Body of pancreas (tissue), 4 donors: ENCODE results near the gene CYP2C9. TPM values are rescaled to one million over a fixed set of nuclear protein-coding genes. Genes with fewer than 3 reads are reported as not detected.
A peak's percentile ranks its signal among the peaks of the same experiment; 100 is the strongest.

Experiments
- ATAC-seq: fragments of 150-250 bp; one replicate; pipeline ENCODE4 v1.9.1; 2016
- DNase-seq, 4 donors: peaks; one replicate each; pipeline ENCODE4 v3.0.0-alpha.2; 2019
- H3K27ac ChIP-seq, 4 donors: fragments of 200-600 bp; sonication (generic); 1 replicate in 3 of 4; 2 replicates in 1 of 4; pipeline versions ENCODE4 v1.5.1 to v1.6.1; 2016 to 2019; ENCODE audit warnings: mild to moderate bottlenecking in 1 of 4, mixed read lengths in 1 of 4, moderate library complexity in 1 of 4
- H3K27me3 ChIP-seq, 2 donors: fragments of 200-600 bp; sonication (generic); one replicate each; pipeline ENCODE4 v1.6.0; 2016; ENCODE audit warnings: mild to moderate bottlenecking in 1 of 2
- H3K36me3 ChIP-seq, 2 donors: fragments of 200-600 bp; sonication (generic); replicated peaks in 1 of 2; 2 replicates each; pipeline ENCODE4 v1.5.1; 2016; ENCODE audit warnings: low read depth in 2 of 2; ENCODE audit not compliant: insufficient read depth in 1 of 2
- H3K4me1 ChIP-seq: fragments of 200-600 bp; sonication (generic); one replicate; pipeline ENCODE4 v1.6.0; 2016
- H3K4me3 ChIP-seq, 2 donors: fragments of 200-600 bp; sonication (generic); 1 replicate in 1 of 2; 2 replicates in 1 of 2; pipeline ENCODE4 v1.5.1; 2016 to 2019
- H3K9me3 ChIP-seq, 3 donors: fragments of 200-600 bp; sonication (generic); 1 replicate in 2 of 3; 2 replicates in 1 of 3; pipeline ENCODE4 v1.5.1; 2016
- POLR2A ChIP-seq, 3 donors: fragments of 450-650 bp; IDR thresholded peaks; one replicate each; pipeline ENCODE4 v1.6.1; 2016; ENCODE audit warnings: antibody characterized with exemption in 3 of 3, mild to moderate bottlenecking in 2 of 3
- WGBS, 2 donors: methylation state at CpG; one replicate each; pipeline ENCODE4 v1.1.5; 2017; 5-methylcytosine and 5-hydroxymethylcytosine counted together
- intact Hi-C: fragments of 100-400 bp; cut with DNase I; formaldehyde crosslinking; loops from one replicate; pipeline ENCODE4 v1.15.1; 2023
- total RNA-seq, 2 donors: library from RNA; depleted of rRNA; stranded (reverse); fragments of >200 nt; gene quantifications; one replicate each; pipeline ENCODE4 v1.1.0, GENCODE V29; 2016
- TF ChIP-seq, protein P1 (sequence below), 7 experiments: fragments of 450-650 bp in 4 of 7; fragments of 200-600 bp in 3 of 7; sonication (generic) in 3 of 7; IDR thresholded peaks; one replicate each; pipeline ENCODE4 v1.5.1; 2016 to 2019; ENCODE audit warnings: antibody characterized with exemption in 7 of 7

CYP2C9 gene
- total RNA-seq, 2 donors from 2014 or later = 1.6 TPM; not detected in 1

DNA sequence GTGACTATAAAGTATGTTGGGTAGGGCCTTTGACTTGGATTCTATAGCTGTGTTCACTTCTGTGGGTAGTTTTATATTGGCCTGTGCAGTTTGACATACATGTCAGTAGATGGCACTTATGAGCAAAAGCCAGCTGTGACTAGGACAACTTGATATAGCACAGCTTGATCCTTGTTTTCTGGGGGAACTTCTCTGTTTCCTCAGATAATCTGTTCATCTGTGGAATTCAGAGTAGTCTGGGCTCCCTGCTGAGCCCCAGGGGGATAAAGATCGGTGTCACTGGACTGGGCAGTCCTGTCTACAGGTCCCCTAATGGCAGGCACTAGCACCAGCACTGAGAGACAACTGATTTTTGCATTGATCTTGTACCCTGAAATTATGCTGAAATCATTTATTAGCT is 25.4 kb downstream of the CYP2C9 start:
- 0% methylated on average over 1 of the region's 1 CpG for WGBS, 2 donors
- DNase-seq (peak; percentile 13 to 32 (median 22)), ATAC-seq (peak; percentile 82)

DNA sequence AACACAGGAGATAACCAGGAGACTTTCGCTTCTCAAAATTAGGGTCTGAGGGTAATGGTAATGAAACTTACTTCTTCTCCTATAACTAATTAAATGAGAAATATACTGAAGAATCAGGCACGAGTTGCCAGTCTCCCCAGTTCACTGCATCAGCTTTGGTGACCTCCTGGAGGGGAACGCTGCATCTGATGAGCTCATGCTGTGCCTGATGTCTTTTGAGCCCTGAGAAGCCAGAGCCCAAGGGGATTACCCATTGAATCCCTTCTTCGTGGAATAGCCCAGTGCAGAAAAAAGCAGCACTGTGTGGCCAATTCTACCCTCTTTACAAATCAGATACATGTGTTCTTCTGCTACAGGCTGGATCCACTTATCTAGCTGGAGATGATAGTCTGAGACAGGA is 45.1 kb downstream of the CYP2C9 start:
- TF ChIP-seq, protein P1, sequence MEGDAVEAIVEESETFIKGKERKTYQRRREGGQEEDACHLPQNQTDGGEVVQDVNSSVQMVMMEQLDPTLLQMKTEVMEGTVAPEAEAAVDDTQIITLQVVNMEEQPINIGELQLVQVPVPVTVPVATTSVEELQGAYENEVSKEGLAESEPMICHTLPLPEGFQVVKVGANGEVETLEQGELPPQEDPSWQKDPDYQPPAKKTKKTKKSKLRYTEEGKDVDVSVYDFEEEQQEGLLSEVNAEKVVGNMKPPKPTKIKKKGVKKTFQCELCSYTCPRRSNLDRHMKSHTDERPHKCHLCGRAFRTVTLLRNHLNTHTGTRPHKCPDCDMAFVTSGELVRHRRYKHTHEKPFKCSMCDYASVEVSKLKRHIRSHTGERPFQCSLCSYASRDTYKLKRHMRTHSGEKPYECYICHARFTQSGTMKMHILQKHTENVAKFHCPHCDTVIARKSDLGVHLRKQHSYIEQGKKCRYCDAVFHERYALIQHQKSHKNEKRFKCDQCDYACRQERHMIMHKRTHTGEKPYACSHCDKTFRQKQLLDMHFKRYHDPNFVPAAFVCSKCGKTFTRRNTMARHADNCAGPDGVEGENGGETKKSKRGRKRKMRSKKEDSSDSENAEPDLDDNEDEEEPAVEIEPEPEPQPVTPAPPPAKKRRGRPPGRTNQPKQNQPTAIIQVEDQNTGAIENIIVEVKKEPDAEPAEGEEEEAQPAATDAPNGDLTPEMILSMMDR (IDR thresholded peaks at IDR 0.05) = no peak
- TF ChIP-seq POLR2A (IDR thresholded peaks at IDR 0.05) = no peak
- 56 to 63% methylated on average over 4 of the region's 4 CpGs for WGBS, 2 donors
- Histone ChIP-seq H3K4me3 (no peak overlapping the region), H3K27me3 (no peaks in the 10 kb centered on the region), H3K27ac (no peak overlapping the region), H3K36me3 (no peaks in the 10 kb centered on the region), H3K4me1 (no peaks in the 10 kb centered on the region), H3K9me3 (no peaks in the 10 kb centered on the region)
- DNase-seq (no peak), ATAC-seq (no peak)
- intact Hi-C loops = no loop called here

More for the DNA sequence above, 25.4 kb downstream of the CYP2C9 start:
- no peak overlapping the region for H3K27ac ChIP-seq
- H3K27me3 ChIP-seq = no peaks in the 10 kb centered on the region
- H3K4me3 ChIP-seq = no peak overlapping the region
- no peaks in the 10 kb centered on the region for H3K9me3 ChIP-seq
- H3K4me1 ChIP-seq = peaks cover 11% of the 10 kb centered on the region
- no peaks in the 10 kb centered on the region for H3K36me3 ChIP-seq
- TF ChIP-seq, protein P1 (IDR thresholded peaks at IDR 0.05) = peak; percentile 41 to 74 (median 64)
- TF ChIP-seq POLR2A (IDR thresholded peaks at IDR 0.05) = no peak
- intact Hi-C loops = no loop called here

DNA sequence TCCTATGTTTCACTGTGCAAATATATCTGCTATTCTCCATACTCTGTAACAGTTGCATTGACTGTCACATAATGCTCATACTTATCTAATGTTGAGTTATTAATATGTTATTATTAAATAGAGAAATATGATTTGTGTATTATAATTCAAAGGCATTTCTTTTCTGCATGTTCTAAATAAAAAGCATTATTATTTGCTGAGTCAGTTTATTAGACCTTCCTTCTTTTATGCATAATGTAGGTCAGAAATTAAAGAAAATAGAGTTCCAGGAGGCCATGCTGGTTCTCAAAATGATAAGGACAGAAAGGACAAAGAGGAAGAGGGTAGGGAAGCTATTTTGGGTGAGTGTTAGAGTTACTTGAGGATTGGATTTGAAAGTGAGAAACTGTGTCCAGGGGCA is 50.7 kb downstream of the CYP2C9 start:
- H3K9me3 ChIP-seq = no peaks in the 10 kb centered on the region
- ATAC-seq = no peak
- no peak for DNase-seq
- intact Hi-C loops = no loop called here
- no peaks in the 10 kb centered on the region for H3K36me3 ChIP-seq
- no peak overlapping the region for H3K27ac ChIP-seq
- no peaks in the 10 kb centered on the region for H3K27me3 ChIP-seq
- H3K4me1 ChIP-seq = no peaks in the 10 kb centered on the region
- no peak overlapping the region for H3K4me3 ChIP-seq
- no peak for TF ChIP-seq POLR2A (IDR thresholded peaks at IDR 0.05)
- TF ChIP-seq, protein P1 (IDR thresholded peaks at IDR 0.05) = no peak

DNA sequence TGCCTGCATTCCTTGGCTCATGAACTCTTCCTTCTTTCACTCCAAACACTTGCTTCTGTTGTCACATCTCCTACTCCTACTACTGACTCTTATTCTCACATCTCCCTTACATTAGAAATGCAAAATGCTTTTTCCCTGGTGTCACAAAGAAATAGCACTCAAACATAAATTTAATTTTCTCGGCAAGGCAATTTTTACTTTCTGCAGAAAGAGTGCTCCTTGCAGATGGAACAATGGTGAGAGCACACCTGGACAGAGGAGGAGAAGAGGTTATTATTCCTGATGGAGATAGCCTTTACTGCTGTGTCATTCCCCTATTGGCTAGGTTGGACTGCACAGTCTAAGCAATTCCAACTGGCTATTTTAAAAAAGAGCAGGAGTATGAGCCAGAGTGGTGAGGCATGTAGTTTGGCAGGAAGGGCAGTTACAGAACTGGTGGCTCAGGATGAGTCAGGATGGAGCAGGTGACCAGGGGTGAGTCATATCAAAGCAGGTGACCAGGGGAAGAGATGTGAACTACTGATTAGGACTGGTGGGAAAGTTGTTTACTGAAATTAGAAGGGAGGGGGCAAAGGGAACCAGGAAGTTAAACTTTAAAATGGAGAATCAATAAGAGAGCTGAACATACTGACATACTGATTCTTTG is 52.9 kb downstream of the CYP2C9 start:
- ATAC-seq (no peak), DNase-seq (no peak)
- Histone ChIP-seq H3K4me1 (no peaks in the 10 kb centered on the region), H3K4me3 (no peak overlapping the region), H3K27me3 (no peaks in the 10 kb centered on the region), H3K36me3 (no peaks in the 10 kb centered on the region), H3K27ac (no peak overlapping the region), H3K9me3 (no peaks in the 10 kb centered on the region)
- TF ChIP-seq, protein P1 (IDR thresholded peaks at IDR 0.05) = no peak
- no peak for TF ChIP-seq POLR2A (IDR thresholded peaks at IDR 0.05)
- 93 to 96% methylated on average over 1 of the region's 1 CpG for WGBS, 2 donors
- intact Hi-C loops = no loop called here

DNA sequence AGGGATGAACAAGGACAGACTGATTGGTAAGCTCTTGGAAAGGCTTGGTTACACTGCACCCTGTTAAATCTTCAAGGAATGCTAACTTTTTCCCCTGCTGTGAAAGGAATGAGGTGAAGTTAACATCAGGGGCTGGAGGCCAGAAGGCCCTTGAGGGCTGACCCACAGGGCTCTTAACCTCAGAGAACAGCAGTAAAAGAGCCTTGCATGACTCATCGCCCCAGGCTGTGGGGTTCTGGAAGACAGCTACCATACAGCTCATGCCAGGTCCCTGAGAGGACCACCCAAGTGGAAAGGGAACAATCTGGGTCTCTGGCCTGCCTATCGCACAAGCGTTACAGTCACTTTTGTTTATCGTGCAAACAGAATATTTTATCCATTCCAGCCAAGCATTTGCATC is 54.4 kb downstream of the CYP2C9 start:
- intact Hi-C loops = no loop called here
- H3K27me3 ChIP-seq = no peaks in the 10 kb centered on the region
- no peak for TF ChIP-seq POLR2A (IDR thresholded peaks at IDR 0.05)
- TF ChIP-seq, protein P1 (IDR thresholded peaks at IDR 0.05) = no peak
- H3K27ac ChIP-seq = no peak overlapping the region
- no peak overlapping the region for H3K4me3 ChIP-seq
- H3K9me3 ChIP-seq = no peaks in the 10 kb centered on the region
- H3K36me3 ChIP-seq = no peaks in the 10 kb centered on the region
- no peak for DNase-seq
- no peaks in the 10 kb centered on the region for H3K4me1 ChIP-seq
- ATAC-seq = no peak
- WGBS, 2 donors = 80 to 85% methylated on average over 4 of the region's 4 CpGs
